Brain microvascular endothelial cell (primary cell): ENCODE results near the gene PDPN.

ENCODE experiments used
- DNase-seq: peaks from one replicate; pipeline ENCODE4 v3.0.0-alpha.2; 2020
- H3K27ac ChIP-seq: fragments of 250-450 bp; sonication (Bioruptor Pico); 2 replicates; pipeline ENCODE4 v1.5.1; 2020; ENCODE audit warnings: mild to moderate bottlenecking, moderate library complexity
- H3K27me3 ChIP-seq: fragments of 250-450 bp; sonication (Bioruptor Pico); replicated peaks from 2 replicates; pipeline ENCODE4 v1.5.1; 2020; ENCODE audit warnings: mild to moderate bottlenecking
- H3K36me3 ChIP-seq: fragments of 250-450 bp; sonication (Bioruptor Pico); replicated peaks from 2 replicates; pipeline ENCODE4 v1.5.1; 2020; ENCODE audit warnings: mild to moderate bottlenecking
- H3K4me3 ChIP-seq: 2 replicates; pipeline ENCODE4 v1.5.1; 2011; ENCODE audit warnings: low read depth, mild to moderate bottlenecking, control low read depth, low read length, moderate library complexity
- CTCF ChIP-seq: IDR thresholded peaks from 2 replicates; pipeline ENCODE4 v1.5.1; 2011; ENCODE audit warnings: low read depth, mild to moderate bottlenecking, moderate library complexity, low read length, control low read depth, inconsistent platforms; ENCODE audit errors: missing control alignments
- in situ Hi-C: cut with HindIII; loops from 2 replicates; pipeline ENCODE4 v1.10.0; 2017; ENCODE audit warnings: low sequenced_read_pairs, low pct_ligation_motif_present

PDPN gene

DNA sequence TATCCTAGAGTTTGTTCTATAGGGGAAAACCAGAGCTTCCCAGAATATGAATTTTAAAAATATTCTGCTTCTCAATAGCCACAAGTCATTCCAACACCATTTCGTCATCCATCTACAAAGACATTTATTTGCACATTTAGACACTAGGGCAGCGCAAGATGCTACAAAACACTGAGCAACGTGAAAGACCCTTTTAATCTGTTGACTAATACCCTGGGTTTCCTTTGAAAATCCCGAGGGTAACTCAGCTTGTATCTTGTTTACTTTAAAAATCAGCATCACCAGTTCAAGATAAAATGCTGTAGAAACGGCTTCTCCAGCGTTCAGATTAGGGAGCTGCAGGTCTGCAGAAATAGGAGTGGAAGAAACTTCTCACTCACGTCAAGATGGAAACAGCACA, 13.5 kb downstream of the PDPN start:
- in situ Hi-C loops, result no loop called here
- H3K36me3 ChIP-seq, result no peaks in the 10 kb centered on the region
- no peak for DNase-seq
- H3K27me3 ChIP-seq, result no peaks in the 10 kb centered on the region
- no peak overlapping the region for H3K4me3 ChIP-seq
- H3K27ac ChIP-seq, result no peak overlapping the region
- no peak for TF ChIP-seq CTCF

DNA sequence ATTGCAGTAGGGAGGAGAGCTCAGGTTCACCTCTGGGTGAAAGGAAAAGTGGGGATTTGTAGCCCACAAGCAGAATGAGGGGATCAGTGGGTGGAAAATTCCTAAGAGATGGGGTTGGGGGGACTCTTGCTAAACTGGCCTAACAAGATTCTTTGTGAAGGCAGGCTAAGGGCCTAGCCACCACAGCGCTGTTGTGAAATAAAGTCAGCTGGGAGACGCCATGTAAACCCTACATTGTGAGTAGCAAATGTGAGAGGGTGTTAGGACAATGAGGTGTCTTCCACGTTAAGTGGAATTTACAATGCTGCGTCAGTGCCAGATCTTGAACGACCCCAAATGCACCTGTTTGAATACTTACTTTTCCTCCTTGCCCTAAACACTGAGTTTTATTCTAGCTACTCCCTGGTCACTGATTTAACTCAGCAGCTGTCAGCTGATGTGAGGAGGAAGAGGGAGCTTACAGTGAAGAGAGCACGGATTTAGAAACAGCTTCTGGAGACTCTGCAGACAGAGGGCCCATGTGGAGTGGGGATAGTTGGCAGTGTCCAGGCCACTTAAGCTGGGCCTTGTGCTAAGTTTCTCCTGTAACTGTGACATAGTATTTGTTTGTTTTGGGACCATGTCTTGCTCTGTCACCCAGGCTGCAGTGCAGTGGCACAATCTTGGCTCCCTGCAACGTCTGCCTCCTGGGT, 17.3 kb downstream of the PDPN start:
- Histone ChIP-seq H3K27me3 (no peaks in the 10 kb centered on the region), H3K27ac (no peak overlapping the region), H3K36me3 (no peaks in the 10 kb centered on the region), H3K4me3 (no peak overlapping the region)
- DNase-seq, result no peak
- in situ Hi-C loops, result no loop called here
- no peak for TF ChIP-seq CTCF

- Histone ChIP-seq H3K36me3 (no peaks in the 10 kb centered on the region), H3K27me3 (no peaks in the 10 kb centered on the region), H3K4me3 (no peak overlapping the region), H3K27ac (no peak overlapping the region)
- in situ Hi-C loops, result no loop called here
- TF ChIP-seq CTCF, result no peak
- DNase-seq, result no peak
These were observed 20.5 kb downstream of the PDPN start for GRCh38 chr1:13604176-13604575.

- in situ Hi-C loops, result no loop called here
These were observed 21.1 kb downstream of the PDPN start for GRCh38 chr1:13604721-13605120.

DNA sequence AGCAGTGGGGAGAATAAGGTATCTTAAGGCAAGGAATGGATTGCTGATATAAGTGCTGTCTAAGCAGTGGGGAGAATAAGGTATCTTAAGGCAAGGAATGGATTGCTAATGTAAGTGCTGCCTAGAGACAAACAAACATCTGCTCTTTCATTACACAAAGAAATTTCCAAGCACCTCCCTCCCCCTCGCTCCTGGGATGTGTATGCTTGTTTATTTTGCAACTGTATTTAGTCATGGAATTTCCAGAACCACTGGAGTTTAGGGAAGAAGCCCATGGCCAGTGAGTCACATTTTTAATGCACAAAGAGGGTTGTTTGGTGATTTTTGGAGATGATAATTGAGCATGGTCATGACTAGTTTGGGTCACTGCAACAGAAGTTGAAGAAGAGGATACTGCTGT, 21.5 kb downstream of the PDPN start:
- TF ChIP-seq CTCF, result no peak
- Histone ChIP-seq H3K36me3 (no peaks in the 10 kb centered on the region), H3K27ac (no peak overlapping the region), H3K4me3 (no peak overlapping the region), H3K27me3 (no peaks in the 10 kb centered on the region)
- in situ Hi-C loops, result no loop called here
- no peak for DNase-seq

More at GRCh38 chr1:13604721-13605120, 21.1 kb downstream of the PDPN start:
- Histone ChIP-seq H3K27me3 (no peaks in the 10 kb centered on the region), H3K36me3 (no peaks in the 10 kb centered on the region), H3K4me3 (no peak overlapping the region), H3K27ac (no peak overlapping the region)
- no peak for TF ChIP-seq CTCF
- no peak for DNase-seq

- no peak overlapping the region for H3K27ac ChIP-seq
- no peak for TF ChIP-seq CTCF
- H3K4me3 ChIP-seq, result no peak overlapping the region
- no peaks in the 10 kb centered on the region for H3K27me3 ChIP-seq
- no peak for DNase-seq
- in situ Hi-C loops, result no loop called here
- H3K36me3 ChIP-seq, result no peaks in the 10 kb centered on the region
These were observed 23.4 kb downstream of the PDPN start for GRCh38 chr1:13607002-13607401.
